ENCODE data around the gene GID8. TPM values are rescaled to one million over a fixed set of nuclear protein-coding genes. Genes with fewer than 3 reads are reported as not detected.

The GID8 gene
- total and polyA plus RNA-seq, 9 of the 15 experiments (the other 6 are each of a cell fraction or from before 2014, with no cell fraction given): 7.5 to 31.6 (median 22.2) TPM

DNA sequence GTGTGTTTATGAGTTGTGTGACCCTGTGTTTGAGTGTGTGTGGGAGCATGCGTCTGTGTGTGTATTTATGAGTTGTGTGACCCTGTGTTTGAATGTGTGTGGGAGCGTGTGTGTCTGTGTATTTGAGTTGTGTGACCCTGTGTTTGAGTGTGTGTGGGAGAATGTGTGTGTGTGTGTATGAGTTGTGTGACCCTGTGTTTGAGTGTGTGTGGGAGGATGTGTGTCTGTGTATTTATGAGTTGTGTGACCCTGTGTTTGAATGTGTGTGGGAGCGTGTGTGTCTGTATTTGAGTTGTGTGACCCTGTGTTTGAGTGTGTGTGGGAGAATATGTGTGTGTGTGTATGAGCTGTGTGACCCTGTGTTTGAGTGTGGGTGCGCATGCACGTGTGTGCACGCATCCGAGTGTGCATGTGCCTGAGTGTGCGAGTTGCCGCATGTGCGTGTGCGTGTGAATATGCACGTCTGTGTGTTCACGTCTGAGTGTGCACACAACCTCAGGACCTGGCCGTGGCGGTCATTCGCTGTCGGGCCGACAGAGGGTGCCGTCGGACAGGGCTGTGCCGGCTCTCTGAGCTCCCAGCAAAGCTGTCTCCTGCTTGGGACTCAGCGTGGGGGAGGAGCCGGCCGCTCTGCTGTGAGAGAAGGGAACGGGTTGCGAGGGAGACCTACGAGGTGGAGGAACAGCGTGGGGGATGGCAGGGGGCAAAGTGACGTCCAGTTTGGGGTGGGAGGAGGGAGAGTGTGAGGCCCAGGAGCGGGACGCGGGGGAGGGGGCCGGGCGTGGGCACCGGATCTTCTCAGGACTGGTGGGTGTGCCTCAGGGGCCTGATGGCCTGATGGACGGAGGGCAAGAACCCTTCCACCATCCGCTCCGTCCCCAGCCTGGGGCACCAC, 34.2 kb downstream of the GID8 start (continued):
- TF ChIP-seq, protein P1, sequence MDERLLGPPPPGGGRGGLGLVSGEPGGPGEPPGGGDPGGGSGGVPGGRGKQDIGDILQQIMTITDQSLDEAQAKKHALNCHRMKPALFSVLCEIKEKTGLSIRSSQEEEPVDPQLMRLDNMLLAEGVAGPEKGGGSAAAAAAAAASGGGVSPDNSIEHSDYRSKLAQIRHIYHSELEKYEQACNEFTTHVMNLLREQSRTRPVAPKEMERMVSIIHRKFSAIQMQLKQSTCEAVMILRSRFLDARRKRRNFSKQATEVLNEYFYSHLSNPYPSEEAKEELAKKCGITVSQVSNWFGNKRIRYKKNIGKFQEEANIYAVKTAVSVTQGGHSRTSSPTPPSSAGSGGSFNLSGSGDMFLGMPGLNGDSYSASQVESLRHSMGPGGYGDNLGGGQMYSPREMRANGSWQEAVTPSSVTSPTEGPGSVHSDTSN (CRISPR knock-in tag; IDR thresholded peaks at IDR 0.05; ENCODE audit: low read depth): no peak
- TF ChIP-seq, protein P1 (tag; conservative IDR thresholded peaks at IDR 0.05; ENCODE audit: low read depth): no peak
- TF ChIP-seq, protein P2, sequence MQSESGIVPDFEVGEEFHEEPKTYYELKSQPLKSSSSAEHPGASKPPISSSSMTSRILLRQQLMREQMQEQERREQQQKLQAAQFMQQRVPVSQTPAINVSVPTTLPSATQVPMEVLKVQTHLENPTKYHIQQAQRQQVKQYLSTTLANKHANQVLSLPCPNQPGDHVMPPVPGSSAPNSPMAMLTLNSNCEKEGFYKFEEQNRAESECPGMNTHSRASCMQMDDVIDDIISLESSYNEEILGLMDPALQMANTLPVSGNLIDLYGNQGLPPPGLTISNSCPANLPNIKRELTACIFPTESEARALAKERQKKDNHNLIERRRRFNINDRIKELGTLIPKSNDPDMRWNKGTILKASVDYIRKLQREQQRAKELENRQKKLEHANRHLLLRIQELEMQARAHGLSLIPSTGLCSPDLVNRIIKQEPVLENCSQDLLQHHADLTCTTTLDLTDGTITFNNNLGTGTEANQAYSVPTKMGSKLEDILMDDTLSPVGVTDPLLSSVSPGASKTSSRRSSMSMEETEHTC (IDR thresholded peaks at IDR 0.05): no peak
- TF ChIP-seq TAF15 (IDR thresholded peaks at IDR 0.05; ENCODE audit: low read depth, low read length): no peak
- peak; percentile 58; the same call in 1 of the 2 replicates for TF ChIP-seq TCF7 (IDR thresholded peaks at IDR 0.05; ENCODE audit: borderline replicate concordance)
- TF ChIP-seq ZC3H8 (IDR thresholded peaks at IDR 0.05): no peak
- TF ChIP-seq ZFP1 (CRISPR knock-in tag; IDR thresholded peaks at IDR 0.05): no peak
- no peak for TF ChIP-seq CREBBP (IDR thresholded peaks at IDR 0.05; ENCODE audit: low read depth, low read length)
- no peak for TF ChIP-seq ELF2 (CRISPR knock-in tag; IDR thresholded peaks at IDR 0.05)
- TF ChIP-seq ZNF431 (CRISPR knock-in tag; IDR thresholded peaks at IDR 0.05): no peak
